ENCODE data around the gene TCAP.

DNA sequence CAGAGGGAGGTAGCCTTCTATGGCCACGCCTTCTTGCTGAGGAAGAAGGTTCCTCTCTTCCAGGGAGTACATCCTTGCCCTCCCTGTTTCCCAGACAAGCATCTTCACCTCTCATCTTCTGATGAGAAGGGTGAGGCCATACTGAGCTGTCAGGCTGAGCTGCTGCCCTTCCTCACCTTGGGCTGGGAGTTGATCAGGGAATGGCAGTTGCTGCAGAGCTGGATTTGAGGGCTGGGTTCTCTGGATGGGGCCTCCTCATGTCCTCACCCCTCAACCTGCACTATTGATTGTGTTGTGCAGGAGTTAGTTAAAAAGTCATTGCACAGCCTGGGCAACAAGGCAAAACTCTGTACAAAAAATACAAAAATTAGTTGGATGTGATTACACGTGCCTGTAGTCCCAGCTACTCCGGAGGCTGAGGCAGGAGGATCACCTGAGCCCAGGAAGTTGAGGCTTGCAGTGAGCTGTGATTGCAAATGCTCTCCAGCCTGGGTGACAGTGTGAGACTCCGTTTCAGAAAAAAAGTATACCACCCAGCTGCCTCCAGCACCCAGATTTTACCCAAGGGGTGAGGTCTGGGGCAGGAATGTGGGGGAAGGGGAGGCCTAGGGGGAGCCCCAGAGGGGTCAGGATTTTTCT lies 36.8 kb downstream of the TCAP start:
- TF ChIP-seq CTCF (IDR thresholded peaks at IDR 0.05): no peak
- no peak for TF ChIP-seq POLR2A (IDR thresholded peaks at IDR 0.05)
- no peak for TF ChIP-seq POLR2AphosphoS5 (IDR thresholded peaks at IDR 0.05; ENCODE audit: insufficient read depth in 1 of 2, low read depth in 1 of 2)

All from vagina (tissue), 2 donors.